Neutrophil (primary cell): Measurements from ENCODE around the gene PANK2.

Experiments
- H3K27ac ChIP-seq: fragments of 200-600 bp; sonication (generic); 2 replicates; pipeline ENCODE4 v1.5.1; 2016; ENCODE audit warnings: mild to moderate bottlenecking, moderate library complexity
- H3K27me3 ChIP-seq: fragments of 200-600 bp; sonication (generic); 2 replicates; pipeline ENCODE4 v1.6.0; 2016; ENCODE audit warnings: mild to moderate bottlenecking
- H3K36me3 ChIP-seq: fragments of 200-600 bp; sonication (generic); 2 replicates; pipeline ENCODE4 v1.5.1; 2017
- H3K4me1 ChIP-seq, 2 experiments: fragments of 200-600 bp in 1 of 2; sonication (generic) in 1 of 2; 1 replicate in 1 of 2; 2 replicates in 1 of 2; pipeline versions ENCODE4 v1.5.1 to v1.6.1; 2013 to 2016; ENCODE audit warnings: low read depth in 1 of 2, low read length in 1 of 2, mild to moderate bottlenecking in 1 of 2, moderate library complexity in 1 of 2; ENCODE audit not compliant: control insufficient read depth in 1 of 2, insufficient read depth in 1 of 2
- H3K4me3 ChIP-seq, 2 experiments: fragments of 200-600 bp in 1 of 2; sonication (generic) in 1 of 2; 1 replicate in 1 of 2; 2 replicates in 1 of 2; pipeline ENCODE4 v1.5.1; 2013 to 2016; ENCODE audit warnings: low read depth in 1 of 2, low read length in 1 of 2, mild to moderate bottlenecking in 1 of 2, moderate library complexity in 1 of 2
- H3K9me3 ChIP-seq: fragments of 200-600 bp; sonication (generic); 2 replicates; pipeline ENCODE4 v1.5.1; 2016
- TF ChIP-seq, protein P1 (sequence below): fragments of 200-600 bp; sonication (generic); IDR thresholded peaks from 2 replicates; pipeline ENCODE4 v1.5.1; 2016; ENCODE audit warnings: antibody characterized with exemption

PANK2 gene

DNA sequence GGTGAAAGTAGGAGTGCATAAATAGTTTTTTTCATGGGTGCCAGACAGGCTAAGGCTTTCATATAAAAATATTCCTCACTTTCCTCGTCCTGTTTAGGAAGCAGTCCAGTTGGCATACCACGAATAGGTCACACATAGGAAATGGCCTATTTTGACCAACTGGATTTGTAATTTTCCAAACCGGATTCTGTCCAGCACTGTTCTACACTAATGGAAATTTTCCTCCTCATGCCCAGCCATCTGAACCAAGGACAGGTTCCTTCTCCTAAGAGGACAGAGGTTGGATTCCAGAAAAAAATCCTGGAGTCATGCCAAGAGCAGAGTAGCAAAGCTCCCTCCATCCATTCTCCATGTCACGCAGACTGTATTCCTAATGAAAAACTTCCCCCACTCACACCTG, 43.1 kb downstream of the PANK2 start:
- peaks cover 49 to 60% of the 10 kb centered on the region in 2 experiments for H3K4me1 ChIP-seq
- H3K27ac ChIP-seq, result peak overlapping the region; percentile 79
- TF ChIP-seq, protein P1, sequence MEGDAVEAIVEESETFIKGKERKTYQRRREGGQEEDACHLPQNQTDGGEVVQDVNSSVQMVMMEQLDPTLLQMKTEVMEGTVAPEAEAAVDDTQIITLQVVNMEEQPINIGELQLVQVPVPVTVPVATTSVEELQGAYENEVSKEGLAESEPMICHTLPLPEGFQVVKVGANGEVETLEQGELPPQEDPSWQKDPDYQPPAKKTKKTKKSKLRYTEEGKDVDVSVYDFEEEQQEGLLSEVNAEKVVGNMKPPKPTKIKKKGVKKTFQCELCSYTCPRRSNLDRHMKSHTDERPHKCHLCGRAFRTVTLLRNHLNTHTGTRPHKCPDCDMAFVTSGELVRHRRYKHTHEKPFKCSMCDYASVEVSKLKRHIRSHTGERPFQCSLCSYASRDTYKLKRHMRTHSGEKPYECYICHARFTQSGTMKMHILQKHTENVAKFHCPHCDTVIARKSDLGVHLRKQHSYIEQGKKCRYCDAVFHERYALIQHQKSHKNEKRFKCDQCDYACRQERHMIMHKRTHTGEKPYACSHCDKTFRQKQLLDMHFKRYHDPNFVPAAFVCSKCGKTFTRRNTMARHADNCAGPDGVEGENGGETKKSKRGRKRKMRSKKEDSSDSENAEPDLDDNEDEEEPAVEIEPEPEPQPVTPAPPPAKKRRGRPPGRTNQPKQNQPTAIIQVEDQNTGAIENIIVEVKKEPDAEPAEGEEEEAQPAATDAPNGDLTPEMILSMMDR, result no peak
- H3K4me3 ChIP-seq, result peak overlapping the region in 1 of 2 experiments; percentile 11
- H3K36me3 ChIP-seq, result peaks cover 100% of the 10 kb centered on the region
- H3K9me3 ChIP-seq, result no peaks in the 10 kb centered on the region
- H3K27me3 ChIP-seq, result no peaks in the 10 kb centered on the region

- TF ChIP-seq, protein P1, result no peak
- peaks cover 100% of the 10 kb centered on the region for H3K36me3 ChIP-seq
- peak overlapping the region; percentile 79 for H3K27ac ChIP-seq
- no peaks in the 10 kb centered on the region for H3K27me3 ChIP-seq
- peak overlapping the region in 1 of 2 experiments; percentile 11 for H3K4me3 ChIP-seq
- no peaks in the 10 kb centered on the region for H3K9me3 ChIP-seq
- H3K4me1 ChIP-seq, result peaks cover 45 to 56% of the 10 kb centered on the region in 2 experiments
Observed at GRCh38 chr20:3932681-3933080, 43.5 kb downstream of the PANK2 start.

DNA sequence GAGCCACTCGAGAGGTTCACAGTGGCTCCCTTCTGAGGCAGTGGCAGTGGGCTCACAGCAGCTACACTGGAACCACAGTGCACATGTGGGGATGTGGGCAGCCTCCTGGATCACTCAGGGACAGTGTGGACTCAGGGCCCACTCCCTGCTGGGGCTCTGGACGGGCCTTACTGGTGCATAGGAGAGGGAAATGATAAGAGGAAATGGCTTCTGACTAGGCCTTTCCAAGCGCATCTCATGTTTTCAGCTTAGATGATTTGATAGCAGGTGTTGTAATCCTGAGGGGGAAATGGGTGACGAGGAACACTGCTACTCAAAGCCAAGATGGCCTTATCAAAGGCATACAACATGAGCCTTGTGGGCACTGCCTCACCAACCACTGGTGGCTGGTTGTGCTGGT, 44.0 kb downstream of the PANK2 start:
- peak overlapping the region in 1 of 2 experiments; percentile 11 for H3K4me3 ChIP-seq
- H3K36me3 ChIP-seq, result peaks cover 100% of the 10 kb centered on the region
- peak overlapping the region; percentile 79 for H3K27ac ChIP-seq
- peaks cover 39 to 50% of the 10 kb centered on the region in 2 experiments for H3K4me1 ChIP-seq
- TF ChIP-seq, protein P1, result no peak
- H3K27me3 ChIP-seq, result no peaks in the 10 kb centered on the region
- no peaks in the 10 kb centered on the region for H3K9me3 ChIP-seq

DNA sequence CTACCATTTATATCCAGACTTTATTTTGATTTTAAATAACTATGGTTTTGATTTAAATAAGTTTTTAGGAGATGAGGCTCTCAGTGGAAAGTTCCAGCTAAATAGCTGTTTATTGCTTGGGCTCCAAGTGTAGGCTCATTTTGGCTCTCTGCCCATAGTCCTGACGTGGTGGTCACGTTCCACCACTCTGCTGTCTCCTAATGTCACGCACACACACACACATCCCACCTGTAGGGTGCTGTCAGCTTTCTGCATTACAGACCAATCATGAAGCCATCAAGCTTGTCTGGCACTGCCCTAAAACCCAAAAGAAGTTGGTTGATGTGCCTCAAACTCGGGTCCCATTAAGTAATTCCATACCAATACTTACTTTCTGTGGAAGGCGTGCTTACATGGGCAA, 45.4 kb downstream of the PANK2 start:
- Histone ChIP-seq H3K4me3 (no peak overlapping the region), H3K9me3 (no peaks in the 10 kb centered on the region), H3K36me3 (peaks cover 100% of the 10 kb centered on the region), H3K4me1 (peaks cover 25 to 37% of the 10 kb centered on the region in 2 experiments), H3K27ac (peak overlapping the region; percentile 79), H3K27me3 (no peaks in the 10 kb centered on the region)
- TF ChIP-seq, protein P1, result no peak

- Histone ChIP-seq H3K27me3 (no peaks in the 10 kb centered on the region), H3K4me3 (no peak overlapping the region), H3K36me3 (peaks cover 100% of the 10 kb centered on the region), H3K9me3 (no peaks in the 10 kb centered on the region), H3K4me1 (peaks cover 17 to 29% of the 10 kb centered on the region in 2 experiments), H3K27ac (peak overlapping the region; percentile 79)
- TF ChIP-seq, protein P1, result no peak
Observed at GRCh38 chr20:3935295-3935955, 46.2 kb downstream of the PANK2 start.
